Measurements from ENCODE around the gene PALLD.

Gene PALLD

GRCh38 chr4:168614281-168615057 lies 117.6 kb downstream of the PALLD start:
- H3K4me1 Mint-ChIP-seq, result peaks cover 66% of the 10 kb centered on the region
- no peaks in the 10 kb centered on the region for H3K9me3 Mint-ChIP-seq
- TF ChIP-seq, protein P1, sequence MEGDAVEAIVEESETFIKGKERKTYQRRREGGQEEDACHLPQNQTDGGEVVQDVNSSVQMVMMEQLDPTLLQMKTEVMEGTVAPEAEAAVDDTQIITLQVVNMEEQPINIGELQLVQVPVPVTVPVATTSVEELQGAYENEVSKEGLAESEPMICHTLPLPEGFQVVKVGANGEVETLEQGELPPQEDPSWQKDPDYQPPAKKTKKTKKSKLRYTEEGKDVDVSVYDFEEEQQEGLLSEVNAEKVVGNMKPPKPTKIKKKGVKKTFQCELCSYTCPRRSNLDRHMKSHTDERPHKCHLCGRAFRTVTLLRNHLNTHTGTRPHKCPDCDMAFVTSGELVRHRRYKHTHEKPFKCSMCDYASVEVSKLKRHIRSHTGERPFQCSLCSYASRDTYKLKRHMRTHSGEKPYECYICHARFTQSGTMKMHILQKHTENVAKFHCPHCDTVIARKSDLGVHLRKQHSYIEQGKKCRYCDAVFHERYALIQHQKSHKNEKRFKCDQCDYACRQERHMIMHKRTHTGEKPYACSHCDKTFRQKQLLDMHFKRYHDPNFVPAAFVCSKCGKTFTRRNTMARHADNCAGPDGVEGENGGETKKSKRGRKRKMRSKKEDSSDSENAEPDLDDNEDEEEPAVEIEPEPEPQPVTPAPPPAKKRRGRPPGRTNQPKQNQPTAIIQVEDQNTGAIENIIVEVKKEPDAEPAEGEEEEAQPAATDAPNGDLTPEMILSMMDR (IDR thresholded peaks at IDR 0.05; ENCODE audit: unreplicated experiment in 3 of 3), result no peak
- peak overlapping the region in 1 of 3 experiments; percentile 60 for H3K27ac Mint-ChIP-seq
- H3K36me3 Mint-ChIP-seq (ENCODE audit: low read depth), result no peaks in the 10 kb centered on the region
- H3K4me3 Mint-ChIP-seq, result no peak overlapping the region
- no peaks in the 10 kb centered on the region for H3K27me3 Mint-ChIP-seq (ENCODE audit: low read depth)

GRCh38 chr4:168615294-168616065 lies 118.6 kb downstream of the PALLD start:
- Mint-ChIP-seq H3K9me3 (no peaks in the 10 kb centered on the region), H3K27me3 (ENCODE audit: low read depth) (no peaks in the 10 kb centered on the region), H3K4me3 (no peak overlapping the region), H3K36me3 (ENCODE audit: low read depth) (no peaks in the 10 kb centered on the region), H3K4me1 (peaks cover 62% of the 10 kb centered on the region), H3K27ac (peak overlapping the region in 2 of 3 experiments; percentile 51 to 62)
- TF ChIP-seq, protein P1 (IDR thresholded peaks at IDR 0.05; ENCODE audit: unreplicated experiment in 3 of 3), result no peak

- TF ChIP-seq, protein P1 (IDR thresholded peaks at IDR 0.05; ENCODE audit: unreplicated experiment in 3 of 3), result no peak
- Mint-ChIP-seq H3K36me3 (ENCODE audit: low read depth) (no peaks in the 10 kb centered on the region), H3K27ac (peak overlapping the region in 1 of 3 experiments; percentile 2), H3K9me3 (no peaks in the 10 kb centered on the region), H3K4me3 (no peak overlapping the region), H3K4me1 (peaks cover 53% of the 10 kb centered on the region), H3K27me3 (ENCODE audit: low read depth) (no peaks in the 10 kb centered on the region)
Measured at GRCh38 chr4:168618577-168619265, 121.9 kb downstream of the PALLD start.

DNA sequence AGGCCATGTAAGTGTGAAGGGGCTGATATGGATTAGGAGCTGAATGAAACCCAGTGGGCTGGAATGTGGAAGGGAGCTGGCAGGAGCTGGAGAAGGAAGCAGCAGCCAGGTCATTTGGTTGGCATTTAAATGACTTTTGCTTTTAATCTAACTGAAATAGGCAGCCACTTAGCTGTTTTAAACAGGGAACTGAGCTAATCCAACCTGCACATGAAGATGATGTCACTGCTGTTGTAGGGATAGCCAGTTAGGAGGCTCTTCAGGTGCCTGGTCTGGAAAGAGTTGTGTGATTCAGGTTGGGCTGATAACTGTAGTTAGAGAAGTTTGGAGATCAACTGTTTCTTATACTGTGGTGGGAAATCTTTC lies 122.4 kb downstream of the PALLD start:
- Mint-ChIP-seq H3K9me3 (no peaks in the 10 kb centered on the region), H3K36me3 (ENCODE audit: low read depth) (no peaks in the 10 kb centered on the region), H3K4me1 (peaks cover 53% of the 10 kb centered on the region), H3K27ac (peak overlapping the region in 1 of 3 experiments; percentile 2), H3K27me3 (ENCODE audit: low read depth) (no peaks in the 10 kb centered on the region), H3K4me3 (no peak overlapping the region)
- TF ChIP-seq, protein P1 (IDR thresholded peaks at IDR 0.05; ENCODE audit: unreplicated experiment in 3 of 3), result no peak

- no peak overlapping the region for H3K4me3 Mint-ChIP-seq
- no peaks in the 10 kb centered on the region for H3K27me3 Mint-ChIP-seq (ENCODE audit: low read depth)
- H3K36me3 Mint-ChIP-seq (ENCODE audit: low read depth), result no peaks in the 10 kb centered on the region
- peak overlapping the region in 2 of 3 experiments; percentile 6 to 8 for H3K27ac Mint-ChIP-seq
- H3K4me1 Mint-ChIP-seq, result peaks cover 33% of the 10 kb centered on the region
- TF ChIP-seq, protein P1 (IDR thresholded peaks at IDR 0.05; ENCODE audit: unreplicated experiment in 3 of 3), result no peak
- H3K9me3 Mint-ChIP-seq, result no peaks in the 10 kb centered on the region
Measured at GRCh38 chr4:168621806-168622589, 125.1 kb downstream of the PALLD start.

Data from nephron (organoid).